Fibroblast of lung (primary cell): ENCODE results near the gene PPIC.

Experiments used
- CTCF ChIP-seq, 2 donors: IDR thresholded peaks in 1 of 2; conservative IDR thresholded peaks in 1 of 2; 1 replicate in 1 of 2; 2 replicates in 1 of 2; pipeline ENCODE4 v1.5.1; 2011 to 2012; ENCODE audit warnings: low read length in 2 of 2, control low read depth in 1 of 2, inconsistent platforms in 1 of 2, low read depth in 1 of 2, mild to moderate bottlenecking in 1 of 2
- EZH2 ChIP-seq: IDR thresholded peaks from 2 replicates; pipeline ENCODE4 v1.5.1; 2012; ENCODE audit warnings: low read length, control low read depth, mild to moderate bottlenecking; ENCODE audit errors: missing control alignments

GRCh38 chr5:123068368-123068938 lies 31.9 kb upstream of the PPIC start:
- TF ChIP-seq CTCF (conservative IDR thresholded peaks at IDR 0.05 in 1 of 2, IDR thresholded peaks at IDR 0.05 in 1 of 2; ENCODE audit: low read depth in 1 of 2, low read length in 2 of 2): no peak
- no peak for TF ChIP-seq EZH2
